GM21825 (cell line): ENCODE measurements around the gene TGFBI.

Experiments
- ATAC-seq: cut with Tn5 transposase; IDR thresholded peaks from one replicate; pipeline ENCODE4 v1.9.1; 2021; ENCODE audit warnings: mild to moderate bottlenecking, moderate library complexity; ENCODE audit not compliant: unreplicated experiment

The TGFBI gene

GRCh38 chr5:136028782-136029742, at the start of gene TGFBI:
Gene TGFBI, plus strand, starts transcription at chr5:136028988. Its CDS starts 68 bp downstream, at chr5:136029056.
- no peak for ATAC-seq

- no peak for ATAC-seq
These were observed 49.8 kb upstream of the TGFBI start for GRCh38 chr5:135978993-135979392.

DNA sequence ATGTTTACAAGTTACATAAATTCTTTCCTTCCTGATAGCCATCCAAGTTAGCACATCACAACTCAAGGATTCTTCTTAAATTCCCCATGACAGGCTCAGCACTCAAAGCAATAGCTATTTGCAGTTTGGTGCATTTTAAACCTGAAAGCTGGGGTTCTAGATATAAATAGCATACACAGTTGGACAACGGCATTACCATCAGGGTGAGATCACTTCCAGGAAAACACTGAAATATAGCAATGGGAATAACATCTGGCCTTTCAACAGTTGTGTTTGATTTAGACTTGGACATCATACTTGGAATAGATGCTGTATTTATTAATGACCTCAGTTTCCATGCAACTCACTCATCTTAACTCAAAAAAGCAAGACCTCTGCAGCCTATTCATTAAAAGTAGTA, 49.3 kb upstream of the TGFBI start:
- no peak for ATAC-seq

DNA sequence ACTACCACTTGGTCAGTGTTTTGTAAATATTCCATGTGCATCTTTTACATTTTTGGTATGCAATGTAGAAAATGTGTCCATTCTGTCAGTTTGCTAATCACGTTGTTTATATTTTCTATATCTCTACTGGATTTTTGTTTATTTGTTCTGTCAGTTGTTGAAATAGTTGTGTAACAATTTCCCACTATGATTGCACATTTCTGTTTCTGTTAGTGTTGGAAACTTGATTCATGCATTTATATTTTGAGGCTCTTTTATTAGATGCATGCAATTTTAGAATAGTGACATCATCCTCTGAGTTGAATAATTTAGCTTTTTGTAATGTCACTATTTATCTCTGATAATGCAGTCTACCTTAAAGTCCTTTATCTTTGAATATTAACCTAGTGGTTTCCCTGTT, 48.2 kb upstream of the TGFBI start:
- ATAC-seq = no peak

- ATAC-seq = no peak
These were observed 42.8 kb upstream of the TGFBI start for GRCh38 chr5:135985951-135986350.

DNA sequence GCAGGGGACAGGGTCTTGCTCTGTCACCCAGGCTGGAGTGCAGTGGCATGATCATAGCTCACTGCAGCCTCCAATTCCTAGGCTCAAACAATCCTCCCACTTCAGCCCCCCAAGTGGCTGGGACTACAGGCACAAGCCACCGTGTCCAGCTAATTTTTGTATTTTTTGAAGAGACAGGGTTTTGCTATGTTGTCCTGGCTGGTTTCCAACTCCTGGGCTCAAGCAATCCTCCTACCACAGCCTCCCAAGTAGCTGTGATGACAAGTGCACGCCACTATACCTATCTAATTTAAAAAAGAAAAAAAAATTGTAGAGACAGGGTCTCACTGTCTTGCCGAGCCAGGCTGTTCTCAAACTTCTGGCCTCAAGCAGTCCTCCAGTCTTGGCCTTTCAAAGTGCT, 42.4 kb upstream of the TGFBI start:
- ATAC-seq = no peak

- no peak for ATAC-seq
These were observed 41.8 kb upstream of the TGFBI start for GRCh38 chr5:135986891-135987401.

DNA sequence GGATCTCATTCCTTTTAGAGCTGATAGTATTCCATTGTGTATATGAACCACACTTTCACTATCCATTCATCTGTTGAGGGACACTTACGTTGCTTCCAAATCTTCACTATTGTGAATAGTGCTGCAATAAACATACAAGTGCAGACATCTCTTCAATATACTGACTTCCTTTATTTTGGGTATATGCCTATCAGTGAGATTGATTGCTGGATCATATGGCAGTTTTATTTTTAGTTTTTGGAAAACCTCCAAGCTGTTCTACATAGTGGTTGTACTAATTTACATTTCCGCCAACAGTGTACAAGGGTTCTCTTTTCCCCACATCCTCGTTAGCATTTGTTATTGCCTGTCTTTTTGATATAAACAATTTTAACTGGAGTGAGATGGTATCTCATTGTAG, 40.2 kb upstream of the TGFBI start:
- no peak for ATAC-seq

GRCh38 chr5:135989686-135990085, 39.1 kb upstream of the TGFBI start:
- ATAC-seq = no peak

- no peak for ATAC-seq
These were observed 38.1 kb upstream of the TGFBI start for GRCh38 chr5:135990528-135991255.

DNA sequence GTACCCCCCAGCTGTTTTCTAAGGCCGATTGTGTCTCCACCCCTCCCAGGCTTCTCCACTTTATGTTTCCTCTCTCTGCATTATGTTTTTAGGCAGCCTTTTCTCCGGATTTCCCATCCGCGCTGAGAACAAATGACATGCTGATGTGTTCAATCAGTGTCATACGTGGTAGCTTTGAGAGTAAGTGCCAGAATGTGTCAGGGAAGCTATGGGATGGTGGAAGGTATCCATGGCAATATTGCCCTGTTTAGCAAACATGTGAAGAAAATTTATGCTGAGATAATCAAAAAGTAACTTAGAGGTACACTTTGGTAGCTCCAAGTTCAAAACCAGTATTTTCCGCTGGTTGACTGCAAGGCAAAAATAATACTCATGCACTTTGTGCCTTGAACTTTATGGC, 37.4 kb upstream of the TGFBI start:
- ATAC-seq = no peak

DNA sequence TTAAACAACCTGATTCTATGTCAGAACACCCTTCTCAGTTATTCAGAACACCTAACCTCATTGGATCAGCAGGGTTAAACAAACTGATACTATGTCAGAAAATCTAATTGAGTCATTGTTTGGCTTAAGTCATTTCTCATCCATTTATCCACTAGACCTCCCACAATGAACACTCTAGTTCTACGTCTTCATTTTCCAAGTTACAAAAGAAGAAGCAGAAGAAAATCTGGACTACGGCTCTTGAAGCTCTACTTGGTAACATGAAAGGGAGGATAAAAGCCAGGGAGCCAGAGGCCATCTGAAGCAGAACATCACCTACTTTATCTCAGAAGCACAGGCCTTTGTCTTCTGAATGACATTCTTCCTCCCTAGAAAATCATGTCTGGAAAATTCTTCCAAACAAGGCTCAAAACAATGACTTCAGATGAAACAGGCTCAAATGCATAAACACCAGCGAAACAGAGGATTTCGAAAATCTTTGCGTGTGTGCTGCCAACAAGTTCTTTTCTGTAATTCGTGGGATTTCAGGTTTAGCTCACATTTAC, 35.4 kb upstream of the TGFBI start:
- ATAC-seq = no peak

DNA sequence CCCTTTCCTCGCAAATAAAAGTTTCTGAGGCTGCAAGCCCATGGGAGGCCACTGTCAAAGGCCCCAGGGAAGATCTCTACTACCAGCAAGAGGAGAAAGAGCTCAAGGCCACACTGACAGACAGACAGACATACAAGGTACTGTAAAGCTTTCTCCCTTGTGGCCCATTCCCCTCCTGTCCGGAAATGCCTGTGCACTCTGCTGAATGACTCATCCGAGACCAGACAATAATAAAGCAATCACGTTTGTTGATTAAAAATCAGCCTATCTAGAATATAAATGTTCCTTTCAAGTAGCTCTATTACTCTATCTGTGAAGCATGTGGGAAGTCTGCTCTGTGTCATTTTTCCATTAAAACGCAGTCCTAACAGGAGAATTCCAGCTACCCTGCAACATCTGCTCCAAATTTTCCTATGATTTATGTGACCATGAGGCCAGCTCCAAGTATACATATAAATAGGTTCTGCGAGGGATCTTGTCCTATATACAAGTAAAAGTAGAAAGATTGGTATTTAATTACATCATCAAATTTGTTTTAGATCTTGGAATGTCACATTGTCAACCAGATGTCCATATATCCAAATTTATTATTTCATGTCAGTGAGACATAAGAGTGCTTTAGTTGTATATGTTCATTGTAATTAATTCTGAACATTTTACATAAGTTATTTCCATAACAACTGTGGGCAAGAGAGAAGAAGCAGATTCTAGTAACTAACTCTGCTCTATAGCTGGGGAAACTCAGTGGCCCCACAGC, 34.7 kb upstream of the TGFBI start:
- ATAC-seq = no peak

GRCh38 chr5:135995976-135996375, 32.8 kb upstream of the TGFBI start:
- ATAC-seq = no peak

- ATAC-seq = no peak
These were observed 32.2 kb upstream of the TGFBI start for GRCh38 chr5:135996611-135997010.

DNA sequence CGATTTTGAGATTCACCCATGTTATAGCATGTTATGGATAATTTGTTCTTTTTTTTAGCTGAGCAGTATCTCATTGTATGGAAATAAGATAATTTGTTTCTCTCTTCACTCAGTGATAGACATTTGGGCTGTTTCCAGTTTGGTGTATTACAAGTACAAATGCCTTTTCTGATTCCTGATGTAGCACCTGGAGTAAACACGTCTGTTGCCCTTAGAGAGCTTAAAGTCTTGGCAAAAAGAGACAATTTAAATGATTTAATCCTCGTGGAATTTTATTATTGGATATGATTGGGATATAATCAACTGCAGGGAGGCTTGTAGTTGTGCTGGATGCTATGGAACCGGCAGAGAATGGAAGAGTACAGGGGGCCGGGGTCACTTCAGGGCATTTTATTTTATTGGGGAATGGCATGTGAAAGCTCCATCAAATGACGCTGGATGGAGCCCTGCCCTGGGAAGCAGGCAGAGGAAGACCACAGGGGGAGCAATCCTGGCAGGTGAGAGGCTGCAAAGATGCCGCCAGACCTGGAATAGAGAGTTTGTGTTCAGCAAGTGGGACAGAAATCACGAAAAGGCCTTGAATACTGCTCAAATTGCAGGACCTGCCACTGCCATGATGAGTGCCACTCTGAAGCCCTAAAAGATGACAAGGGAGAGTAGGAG, 31.0 kb upstream of the TGFBI start:
- ATAC-seq = no peak

DNA sequence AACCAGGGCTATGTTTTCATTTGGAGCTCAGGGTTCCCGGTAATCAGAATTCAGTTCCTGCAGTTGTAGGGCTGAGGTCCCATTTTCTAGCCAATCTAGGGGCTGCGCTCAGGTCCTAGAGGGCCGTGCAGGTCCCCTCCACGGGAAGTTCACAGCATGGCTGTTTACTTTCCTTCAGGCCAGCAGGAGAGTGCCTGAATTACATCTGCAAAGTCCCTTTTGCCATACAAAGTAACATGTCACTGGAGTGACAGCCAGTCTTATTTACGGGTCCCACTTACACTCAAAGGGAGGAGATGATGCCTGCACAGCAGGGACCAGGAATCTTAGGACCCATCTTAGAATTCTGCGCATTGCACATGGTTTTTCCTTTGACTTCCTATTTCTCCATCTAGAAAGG, 29.9 kb upstream of the TGFBI start:
- no peak for ATAC-seq

GRCh38 chr5:135999406-136000139, 29.2 kb upstream of the TGFBI start:
- no peak for ATAC-seq

GRCh38 chr5:136000147-136000546, 28.6 kb upstream of the TGFBI start:
- ATAC-seq = no peak

GRCh38 chr5:136000932-136001331, 27.9 kb upstream of the TGFBI start:
- ATAC-seq = no peak
